ENCODE data around the gene HEATR3.
A peak's percentile ranks its signal among the peaks of the same experiment; 100 is the strongest.

HEATR3 gene

DNA sequence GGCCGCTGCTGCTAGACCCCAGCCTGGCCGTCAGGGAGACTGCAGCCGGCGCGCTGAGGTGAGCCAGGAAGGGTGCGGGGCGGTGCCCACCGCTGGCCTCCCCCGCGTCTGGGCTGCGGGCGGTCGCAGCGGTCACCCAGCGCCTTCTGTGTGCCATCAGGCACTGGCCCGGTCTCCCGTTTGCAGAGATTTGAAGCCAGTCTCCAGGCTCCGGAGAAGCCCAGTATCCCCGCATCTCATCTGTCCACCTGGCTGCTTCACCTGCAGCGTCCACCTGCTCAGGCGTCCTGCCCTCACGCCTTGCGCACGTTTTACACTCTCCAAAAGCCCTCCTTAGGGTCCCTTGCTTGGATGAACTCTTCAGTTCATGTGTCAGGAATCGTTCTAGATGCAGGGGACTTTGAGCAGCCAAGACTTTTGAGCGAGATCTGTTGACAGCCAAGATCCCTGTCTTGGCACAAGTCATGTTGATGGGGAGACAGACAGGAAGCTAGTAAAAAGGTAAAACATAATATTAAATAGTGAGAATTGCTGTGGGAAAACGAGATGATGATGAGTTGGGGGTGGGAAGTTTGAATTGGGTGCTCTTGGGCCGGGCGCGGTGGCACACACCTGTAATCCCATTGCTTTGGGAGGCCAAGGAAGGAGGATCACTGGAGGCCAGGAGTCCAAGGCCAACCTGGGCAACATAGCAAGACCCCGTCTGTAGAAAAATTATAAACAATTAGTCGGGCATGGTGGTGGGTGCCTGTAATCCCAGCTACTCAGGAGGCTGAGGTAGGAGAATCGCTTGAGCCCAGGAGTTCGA, 916 bp downstream of the HEATR3 start:
- no peak for DNase-seq (ENCODE audit: low read depth)
- peak overlapping the region; percentile 100 for H3K4me3 ChIP-seq (ENCODE audit: low read depth, low read length)
- TF ChIP-seq, protein P1, sequence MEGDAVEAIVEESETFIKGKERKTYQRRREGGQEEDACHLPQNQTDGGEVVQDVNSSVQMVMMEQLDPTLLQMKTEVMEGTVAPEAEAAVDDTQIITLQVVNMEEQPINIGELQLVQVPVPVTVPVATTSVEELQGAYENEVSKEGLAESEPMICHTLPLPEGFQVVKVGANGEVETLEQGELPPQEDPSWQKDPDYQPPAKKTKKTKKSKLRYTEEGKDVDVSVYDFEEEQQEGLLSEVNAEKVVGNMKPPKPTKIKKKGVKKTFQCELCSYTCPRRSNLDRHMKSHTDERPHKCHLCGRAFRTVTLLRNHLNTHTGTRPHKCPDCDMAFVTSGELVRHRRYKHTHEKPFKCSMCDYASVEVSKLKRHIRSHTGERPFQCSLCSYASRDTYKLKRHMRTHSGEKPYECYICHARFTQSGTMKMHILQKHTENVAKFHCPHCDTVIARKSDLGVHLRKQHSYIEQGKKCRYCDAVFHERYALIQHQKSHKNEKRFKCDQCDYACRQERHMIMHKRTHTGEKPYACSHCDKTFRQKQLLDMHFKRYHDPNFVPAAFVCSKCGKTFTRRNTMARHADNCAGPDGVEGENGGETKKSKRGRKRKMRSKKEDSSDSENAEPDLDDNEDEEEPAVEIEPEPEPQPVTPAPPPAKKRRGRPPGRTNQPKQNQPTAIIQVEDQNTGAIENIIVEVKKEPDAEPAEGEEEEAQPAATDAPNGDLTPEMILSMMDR (conservative IDR thresholded peaks at IDR 0.05; ENCODE audit: low read depth, low read length), result no peak

DNA sequence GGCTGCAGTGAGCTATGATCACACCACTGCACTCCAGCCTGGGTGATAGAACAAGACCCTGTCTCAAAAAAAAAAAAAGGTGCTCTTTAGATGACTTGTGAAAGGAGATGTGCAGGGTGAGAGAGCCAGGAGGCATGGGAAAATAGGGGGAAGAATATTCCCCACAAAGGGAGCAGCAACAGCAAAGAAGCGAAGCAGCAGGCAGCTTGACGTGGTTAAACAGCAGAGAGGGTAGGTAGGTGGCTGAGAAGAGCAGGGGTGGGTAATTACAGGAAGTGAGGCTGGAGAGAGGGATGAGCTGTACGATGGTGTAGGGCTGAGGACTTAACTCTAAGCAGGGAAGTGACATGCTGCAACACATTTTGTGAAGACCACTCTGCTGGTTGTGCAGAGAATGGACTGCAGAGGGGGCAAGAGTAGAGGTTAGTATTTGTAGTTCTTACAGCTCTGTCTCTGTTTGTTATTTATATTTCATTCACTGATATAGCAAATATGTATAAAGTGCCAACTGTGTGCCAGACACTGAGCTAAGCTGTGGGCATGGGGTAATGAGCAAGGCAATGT, 1.6 kb downstream of the HEATR3 start:
- DNase-seq (ENCODE audit: low read depth), result peak; percentile 85
- H3K4me3 ChIP-seq (ENCODE audit: low read depth, low read length), result peak overlapping the region; percentile 23
- TF ChIP-seq, protein P1 (conservative IDR thresholded peaks at IDR 0.05; ENCODE audit: low read depth, low read length), result peak; percentile 76

DNA sequence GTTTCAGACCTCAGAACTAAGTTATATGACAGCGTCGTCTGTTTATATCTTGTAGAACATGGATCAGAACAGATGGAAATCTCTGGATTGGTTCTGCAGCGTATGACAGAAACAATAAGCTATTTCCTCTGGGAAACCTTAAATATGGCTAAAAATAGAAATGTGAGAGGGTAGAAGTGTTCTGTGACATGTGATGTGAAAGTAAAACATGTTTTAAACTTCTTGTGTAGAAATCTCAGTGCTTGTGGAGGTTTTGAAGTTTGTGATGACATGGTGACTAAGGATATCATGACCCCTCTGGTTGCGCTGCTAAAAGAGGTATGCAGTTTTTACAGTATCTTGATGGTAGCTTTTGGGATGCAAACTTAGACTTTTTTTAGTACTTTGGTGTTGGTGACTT, 2.8 kb downstream of the HEATR3 start:
- no peak overlapping the region for H3K4me3 ChIP-seq (ENCODE audit: low read depth, low read length)
- TF ChIP-seq, protein P1 (conservative IDR thresholded peaks at IDR 0.05; ENCODE audit: low read depth, low read length), result no peak
- peak; percentile 95 for DNase-seq (ENCODE audit: low read depth)

- no peak overlapping the region for H3K4me3 ChIP-seq (ENCODE audit: low read depth, low read length)
- DNase-seq (ENCODE audit: low read depth), result no peak
- TF ChIP-seq, protein P1 (conservative IDR thresholded peaks at IDR 0.05; ENCODE audit: low read depth, low read length), result no peak
Observed at GRCh38 chr16:50069060-50069459, 3.3 kb downstream of the HEATR3 start.

DNA sequence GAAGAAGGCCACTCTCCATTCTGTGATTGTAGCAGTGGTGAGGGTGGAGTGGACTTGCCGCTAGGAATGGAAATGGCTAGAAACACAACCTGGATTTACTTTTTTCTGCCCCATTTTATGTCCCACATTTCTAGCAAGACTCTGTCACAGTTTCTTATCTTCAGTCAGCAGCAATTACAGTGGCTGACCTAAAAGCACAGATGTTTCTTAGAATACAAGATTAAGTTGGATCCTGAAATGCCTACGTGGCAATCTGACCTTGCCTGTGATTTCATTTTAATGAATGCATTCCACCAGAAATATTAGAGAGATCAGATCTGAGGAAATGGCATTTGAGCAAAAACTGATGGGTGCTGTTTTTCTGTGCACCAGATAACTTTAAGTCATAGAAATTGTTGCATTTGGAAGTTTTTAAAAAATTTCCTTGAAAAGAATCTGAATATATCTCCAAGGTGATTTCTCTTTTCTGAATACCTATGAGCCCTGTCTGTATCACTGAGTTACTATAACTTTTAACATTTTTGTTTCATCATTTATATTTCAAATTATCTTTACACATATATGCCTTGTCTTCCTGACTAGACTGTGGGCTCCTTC, 5.4 kb downstream of the HEATR3 start:
- no peak for DNase-seq (ENCODE audit: low read depth)
- no peak overlapping the region for H3K4me3 ChIP-seq (ENCODE audit: low read depth, low read length)
- TF ChIP-seq, protein P1 (conservative IDR thresholded peaks at IDR 0.05; ENCODE audit: low read depth, low read length), result no peak

DNA sequence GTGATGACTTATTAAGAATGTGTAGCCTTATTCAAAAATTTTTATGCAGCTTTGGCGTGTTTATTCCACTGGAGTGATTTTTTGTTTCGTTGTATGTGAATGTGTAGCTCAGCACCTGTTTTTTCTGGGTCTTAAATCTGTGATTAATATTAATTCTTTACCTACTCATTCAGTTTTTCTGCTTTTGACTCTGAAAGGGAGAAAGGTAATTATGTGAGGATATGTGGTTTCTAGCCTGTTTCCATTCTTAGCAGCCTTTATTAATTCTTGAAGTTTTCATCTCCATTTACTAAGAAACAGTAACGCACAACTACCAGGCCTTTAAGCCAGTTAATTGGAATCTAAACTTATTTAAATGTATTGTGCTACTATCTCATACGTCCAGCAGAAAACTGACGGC, 7.0 kb downstream of the HEATR3 start:
- no peak for DNase-seq (ENCODE audit: low read depth)
- H3K4me3 ChIP-seq (ENCODE audit: low read depth, low read length), result no peak overlapping the region
- TF ChIP-seq, protein P1 (conservative IDR thresholded peaks at IDR 0.05; ENCODE audit: low read depth, low read length), result no peak

All from choroid plexus epithelial cell (primary cell).